NCI-H128 (cell line): ENCODE data around the gene ZSCAN9.

Experiments used
- DNase-seq: peaks from one replicate; lab custom pipeline; 2025; ENCODE audit not compliant: unreplicated experiment; lab: John Stamatoyannopoulos, UW

ZSCAN9 gene

DNA sequence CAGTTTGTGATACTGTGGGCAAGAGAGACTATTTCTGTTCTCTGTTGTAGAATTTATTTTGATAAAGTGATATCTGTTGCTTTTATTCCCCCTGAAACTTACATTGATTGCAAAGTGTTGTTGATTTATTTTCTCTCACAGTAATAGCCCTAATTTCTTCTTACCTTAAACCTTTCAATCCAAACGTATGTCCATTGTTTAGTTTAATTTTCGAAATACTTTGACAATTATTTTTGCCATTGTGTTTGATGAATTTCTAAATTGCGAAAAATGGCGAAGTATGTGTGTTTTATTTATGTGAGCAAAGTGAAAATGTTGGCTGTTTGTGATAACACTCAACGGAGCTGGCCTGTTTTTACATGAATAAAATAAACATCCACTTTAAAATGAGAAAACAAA is 41.5 kb downstream of the ZSCAN9 start:
- no peak for DNase-seq

DNA sequence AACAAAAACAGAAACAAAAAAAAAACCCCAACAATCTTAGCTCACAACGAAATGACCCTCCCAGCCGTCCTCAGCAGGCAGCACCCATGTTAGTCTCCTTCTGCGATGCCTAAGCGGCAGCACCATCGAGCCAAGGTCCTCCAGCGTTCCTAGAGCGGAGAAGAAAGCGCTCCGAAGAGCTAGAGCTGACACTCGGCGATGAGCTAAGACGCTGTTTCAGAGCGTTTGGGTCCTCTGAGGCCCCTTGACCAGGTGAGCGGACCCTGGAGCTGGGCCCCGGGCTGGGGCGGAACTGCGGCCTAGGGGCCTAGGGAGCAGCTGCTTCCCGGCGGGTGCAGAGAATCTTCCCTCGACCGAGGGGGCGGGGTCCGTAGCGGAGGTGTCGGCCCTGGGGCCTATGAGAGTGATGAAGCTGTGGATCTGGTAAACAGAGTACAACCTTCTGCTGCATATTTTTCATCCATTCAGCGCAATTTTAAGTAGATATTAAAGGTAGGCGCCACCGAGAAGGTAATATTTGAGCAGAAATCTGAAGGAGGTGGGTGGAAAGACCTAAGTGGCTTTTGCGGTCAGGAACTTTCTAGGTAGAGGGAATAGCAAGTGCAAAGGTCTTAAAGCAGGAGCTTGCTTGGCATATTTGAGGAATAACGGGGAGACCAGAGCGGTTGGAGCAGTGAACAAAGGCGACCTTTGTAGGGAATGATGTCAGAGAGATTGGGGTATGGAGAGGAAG is 42.1 kb downstream of the ZSCAN9 start, which contains the start of gene ZSCAN26:
Gene ZSCAN26, plus strand, starts transcription at position 182 of the 733 bp plus-strand sequence. CDS start 4,777 bp downstream, outside the sequence.
- peak; percentile 83 for DNase-seq

DNA sequence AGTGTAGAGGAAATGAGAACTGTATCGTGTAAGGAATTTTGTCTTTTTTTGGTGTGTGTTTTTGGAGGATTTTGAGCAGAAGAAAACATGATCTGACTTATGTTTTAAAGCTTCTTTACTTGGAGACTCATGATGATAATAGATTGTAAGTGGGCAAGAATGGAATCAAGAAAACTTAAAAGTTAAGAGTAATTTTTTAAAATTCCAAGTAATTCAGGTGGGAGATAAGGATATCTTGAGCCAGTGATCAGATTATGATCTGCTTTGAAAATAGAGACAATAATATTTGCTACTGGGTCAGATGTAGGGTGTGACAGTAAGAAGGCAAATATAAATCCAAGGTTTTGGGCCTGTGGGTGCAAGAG is 42.6 kb downstream of the ZSCAN9 start:
- no peak for DNase-seq

DNA sequence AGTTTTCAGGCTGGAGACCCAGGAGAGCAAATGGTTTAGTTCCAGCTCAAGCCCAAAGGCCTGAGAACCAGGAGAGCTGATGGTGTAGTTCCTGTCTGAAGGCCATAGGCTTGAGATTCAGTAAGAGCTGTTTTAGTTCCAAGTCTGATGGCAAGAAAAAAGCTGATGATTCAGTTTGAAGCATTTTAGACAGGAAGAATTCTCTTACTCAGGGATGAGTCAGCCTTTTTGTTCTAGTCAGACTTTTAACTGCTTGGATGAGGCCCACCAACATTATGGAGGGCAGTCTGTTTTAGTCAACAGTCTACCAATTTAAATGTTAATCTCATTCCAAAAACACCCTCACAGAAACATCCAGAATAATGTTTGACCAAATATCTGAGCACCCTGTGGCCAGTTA is 44.4 kb downstream of the ZSCAN9 start:
- no peak for DNase-seq

DNA sequence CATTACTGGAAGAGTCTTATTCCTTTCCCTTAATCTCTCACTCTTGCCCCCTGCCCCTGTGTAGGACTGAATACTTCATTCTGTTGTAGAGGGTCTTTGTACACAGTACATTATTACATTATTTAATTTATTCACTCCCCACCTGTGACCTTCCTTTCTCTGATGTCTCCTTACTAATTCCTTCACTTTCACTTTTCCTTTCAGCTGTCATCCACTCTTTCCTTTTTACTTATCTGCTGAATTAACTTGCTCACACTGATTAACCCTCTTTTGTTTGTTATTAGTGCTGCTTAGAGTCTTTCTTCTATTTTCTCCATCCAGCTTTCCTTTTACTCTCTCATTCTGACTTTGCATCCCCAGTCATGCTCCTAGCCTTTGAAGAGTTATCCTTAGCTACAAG is 49.8 kb downstream of the ZSCAN9 start:
- no peak for DNase-seq

DNA sequence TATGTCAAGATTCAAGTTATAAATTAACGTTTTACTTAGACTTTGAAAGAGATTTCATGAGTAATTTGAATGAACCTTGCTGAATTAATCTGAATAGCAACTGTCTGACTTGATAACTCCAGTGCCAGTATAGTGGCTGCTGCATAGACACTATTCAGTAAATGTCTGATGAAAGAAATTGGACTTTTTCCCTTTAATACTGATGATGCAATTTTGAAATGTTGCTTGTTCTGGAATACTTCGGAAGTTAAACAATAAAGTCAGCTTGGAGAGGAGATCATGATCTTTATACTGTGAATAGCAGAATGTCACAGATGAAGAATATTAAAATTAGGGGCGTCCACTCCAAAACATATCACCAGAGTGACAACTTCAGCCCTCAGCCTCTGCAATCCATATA is 52.7 kb downstream of the ZSCAN9 start:
- no peak for DNase-seq

DNA sequence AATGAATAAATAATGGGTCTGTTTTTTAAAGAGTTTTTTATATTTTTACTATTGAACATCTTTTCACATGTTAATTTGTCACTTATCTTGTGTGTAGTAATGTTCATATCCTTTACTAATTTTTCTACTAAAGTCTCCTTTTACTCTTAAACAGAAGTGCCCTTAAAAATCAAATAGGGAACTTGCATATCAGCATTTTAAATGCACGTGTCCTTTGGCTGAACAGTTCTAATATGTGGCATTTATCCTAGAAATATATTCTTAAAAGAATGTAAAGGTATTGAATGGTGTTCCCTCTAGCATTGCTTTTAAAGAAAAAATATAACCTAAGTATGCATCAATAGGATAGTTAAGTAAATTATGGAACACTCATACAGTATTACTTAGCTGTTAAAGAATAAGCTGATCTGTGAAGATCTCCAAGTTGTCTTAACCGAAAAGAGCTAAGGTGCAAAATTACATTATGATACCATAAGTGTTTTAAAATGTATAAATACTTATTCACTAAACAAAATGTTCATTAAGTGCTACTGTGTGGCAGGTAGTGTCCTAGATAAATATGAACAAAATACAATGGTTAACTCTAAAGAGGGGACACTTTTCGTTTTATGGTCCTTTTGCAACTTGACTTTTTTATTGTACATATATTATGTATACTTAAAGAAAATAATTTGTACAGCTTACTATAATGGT is 55.7 kb downstream of the ZSCAN9 start:
- DNase-seq, result no peak

DNA sequence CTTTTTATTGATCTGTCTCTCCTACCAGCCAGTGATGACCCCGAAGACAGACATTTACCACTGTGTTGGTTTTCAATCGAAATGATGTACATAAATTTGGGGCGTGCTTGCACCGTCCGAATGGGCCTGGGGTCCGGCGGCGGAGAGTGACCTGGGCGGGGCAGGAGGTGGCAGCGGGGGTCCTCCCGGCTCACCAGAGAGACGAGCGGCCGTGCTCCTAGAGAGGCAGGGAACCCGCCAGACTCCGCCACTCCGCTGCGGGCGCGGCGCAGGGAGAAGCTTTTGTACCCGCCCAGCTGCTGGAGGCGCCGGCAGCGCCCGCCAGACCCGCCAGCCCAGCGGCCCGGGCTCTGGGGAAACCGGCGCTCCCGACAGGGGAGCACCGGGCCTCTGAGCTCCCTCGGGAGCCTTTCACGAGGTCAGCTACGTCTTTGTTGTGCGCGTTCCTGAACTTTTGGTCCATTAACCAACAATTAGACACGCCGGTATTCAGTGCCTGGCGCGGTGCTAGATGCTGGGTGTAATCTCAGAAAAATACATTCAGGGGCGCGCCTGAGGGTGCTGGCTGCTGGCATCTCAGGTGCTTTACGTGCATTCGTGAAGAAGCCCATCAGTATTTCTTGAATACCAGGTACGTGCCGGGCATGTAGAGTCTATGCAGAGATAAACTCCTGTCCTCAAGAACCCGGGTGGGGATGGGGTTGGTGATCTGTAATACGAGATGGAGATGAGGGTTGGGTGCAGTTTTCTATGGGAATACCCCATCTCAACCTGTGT is 56.4 kb downstream of the ZSCAN9 start, which contains the start of gene PGBD1:
Gene PGBD1, plus strand, starts transcription at position 285 of the 777 bp plus-strand sequence. CDS start 2,242 bp downstream, outside the sequence.
- peak; percentile 57 for DNase-seq

DNA sequence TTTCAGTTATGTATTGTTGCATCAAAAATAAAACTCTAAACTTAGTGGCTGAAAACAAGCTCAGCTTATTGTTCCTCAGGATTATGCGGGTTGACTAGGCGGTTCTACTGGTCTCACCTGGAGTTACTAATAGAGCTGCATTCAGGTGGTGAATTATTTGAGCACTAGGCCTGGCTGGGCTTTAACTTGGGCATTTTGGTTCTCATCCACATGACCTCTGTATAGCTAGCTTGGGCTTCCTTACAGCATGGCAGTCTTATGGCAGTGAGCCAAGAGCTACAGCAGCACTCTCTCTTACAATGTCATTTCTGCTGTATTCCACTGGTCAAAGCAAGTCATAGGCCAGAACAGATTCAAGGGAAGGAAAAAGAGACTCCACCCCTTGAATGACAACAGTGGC is 57.9 kb downstream of the ZSCAN9 start:
- DNase-seq, result no peak
